HCT116 (cell line): Measurements from ENCODE around the gene COX6A2. TPM values are rescaled to one million over a fixed set of nuclear protein-coding genes. Genes with fewer than 3 reads are reported as not detected.
A peak's percentile ranks its signal among the peaks of the same experiment; 100 is the strongest.

Experiments
- ATAC-seq: fragments of 200-7000 bp; cut with Tn5 transposase; 2 replicates; pipeline ENCODE4 v1.9.1; 2020; ENCODE audit warnings: mild to moderate bottlenecking, moderate library complexity
- BruUV-seq: library from RNA; stranded (reverse); fragments of 400-500 nt; replicated peaks from 2 replicates; lab custom pipeline; 2021; lab: Mats Ljungman, UMichigan
- CTCF ChIA-PET: fragments of 300-600 bp; sonication (Branson Sonifier 250); formaldehyde crosslinking; loops from one replicate; lab custom pipeline; 2021; ENCODE audit warnings: antibody characterized with exemption; lab: Charles Lee
- POLR2A ChIA-PET: fragments of 300-600, 350-600 bp; sonication (Branson Sonifier 250); formaldehyde crosslinking; loops from one replicate; lab custom pipeline; 2021; ENCODE audit warnings: antibody characterized with exemption; lab: Charles Lee
- RAD21 ChIA-PET, 2 experiments: fragments of 300-600 bp; sonication (Branson Sonifier 250); formaldehyde crosslinking; loops; one replicate each; lab custom pipeline; 2023; ENCODE audit warnings: low total read pairs in 2 of 2; ENCODE audit not compliant: uncharacterized antibody in 2 of 2, unreplicated experiment in 2 of 2, low non-redundant PET in 1 of 2; lab: Charles Lee
- DNase-seq: peaks from one replicate; pipeline ENCODE4 v3.0.0-alpha.2; 2010; ENCODE audit warnings: low read depth, low spot score
- H2AFZ ChIP-seq: fragments of 200-600 bp; shearing (Covaris generic), sonication (generic); 2 replicates; pipeline ENCODE4 v1.6.1; 2017; ENCODE audit warnings: low read depth, mixed run types, mixed read lengths, antibody characterized with exemption, low read length; ENCODE audit not compliant: poor library complexity, severe bottlenecking
- H3K27ac ChIP-seq: 2 replicates; pipeline ENCODE4 v1.5.1; 2012; ENCODE audit warnings: low read depth, low read length
- H3K27me3 ChIP-seq: fragments of 200-600 bp; sonication (generic); 2 replicates; pipeline ENCODE4 v1.6.1; 2016; ENCODE audit warnings: mixed run types, low read length, mixed read lengths; ENCODE audit not compliant: insufficient read depth
- H3K36me3 ChIP-seq, 2 experiments: fragments of 200-500 bp in 1 of 2; fragments of 200-600 bp in 1 of 2; sonication (Bioruptor generic) in 1 of 2; sonication (generic) in 1 of 2; 2 replicates each; pipeline versions ENCODE4 v1.5.1 to v1.6.1; 2014 to 2016; ENCODE audit warnings: low read length in 2 of 2, inconsistent platforms in 1 of 2, mixed read lengths in 1 of 2, mixed run types in 1 of 2; ENCODE audit not compliant: insufficient read depth in 2 of 2, control insufficient read depth in 1 of 2
- H3K4me1 ChIP-seq, 2 experiments: fragments of 200-600 bp in 1 of 2; sonication (generic) in 1 of 2; 2 replicates each; pipeline versions ENCODE4 v1.5.1 to v1.6.1; 2012 to 2017; ENCODE audit warnings: low read length in 2 of 2, inconsistent platforms in 1 of 2, mild to moderate bottlenecking in 1 of 2, mixed read lengths in 1 of 2, mixed run types in 1 of 2, moderate library complexity in 1 of 2; ENCODE audit not compliant: insufficient read depth in 2 of 2, control insufficient read depth in 1 of 2
- H3K4me2 ChIP-seq: fragments of 200-600 bp; sonication (generic); 2 replicates; pipeline ENCODE4 v1.6.1; 2017; ENCODE audit warnings: mixed run types, low read length, mixed read lengths
- H3K4me3 ChIP-seq, 2 experiments: fragments of 200-600 bp in 1 of 2; sonication (generic) in 1 of 2; replicated peaks in 1 of 2; 2 replicates each; pipeline ENCODE4 v1.5.1; 2011 to 2016; ENCODE audit warnings: low read length in 2 of 2, control low read depth in 1 of 2, low read depth in 1 of 2, mild to moderate bottlenecking in 1 of 2, mixed read lengths in 1 of 2, mixed run types in 1 of 2
- H3K79me2 ChIP-seq: fragments of 200-600 bp; sonication (generic); 2 replicates; pipeline ENCODE4 v1.6.1; 2017; ENCODE audit warnings: mild to moderate bottlenecking, mixed run types, low read length, moderate library complexity, mixed read lengths; ENCODE audit not compliant: insufficient read depth
- H3K9ac ChIP-seq: fragments of 200-600 bp; sonication (generic); 2 replicates; pipeline ENCODE4 v1.6.1; 2016; ENCODE audit warnings: low read length, mixed read lengths
- H3K9me2 ChIP-seq: fragments of 200-600 bp; sonication (generic), shearing (Covaris generic); 2 replicates; pipeline ENCODE4 v1.6.1; 2017; ENCODE audit warnings: mixed run types, mild to moderate bottlenecking, moderate library complexity; ENCODE audit not compliant: insufficient read depth
- H3K9me3 ChIP-seq, 2 experiments: fragments of 200-500 bp in 1 of 2; fragments of 200-600 bp in 1 of 2; sonication (Bioruptor generic) in 1 of 2; sonication (generic) in 1 of 2; 2 replicates each; pipeline ENCODE4 v1.6.1; 2014 to 2017; ENCODE audit warnings: low read length in 2 of 2, mixed read lengths in 2 of 2, inconsistent platforms in 1 of 2, low read depth in 1 of 2, mild to moderate bottlenecking in 1 of 2, mixed run types in 1 of 2, moderate library complexity in 1 of 2; ENCODE audit not compliant: control insufficient read depth in 1 of 2, insufficient read depth in 1 of 2
- H4K20me1 ChIP-seq: fragments of 200-600 bp; sonication (generic), shearing (Covaris generic); 2 replicates; pipeline ENCODE4 v1.6.1; 2017; ENCODE audit warnings: mixed run types, mild to moderate bottlenecking, moderate library complexity; ENCODE audit not compliant: insufficient read depth
- CBX3 ChIP-seq: IDR thresholded peaks from 2 replicates; pipeline ENCODE4 v1.6.1; 2012; ENCODE audit warnings: low read depth
- CTCF ChIP-seq, 3 experiments: fragments of 200-600 bp in 1 of 3; sonication (generic) in 1 of 3; IDR thresholded peaks in 2 of 3; conservative IDR thresholded peaks in 1 of 3; 2 replicates each; pipeline ENCODE4 v1.5.1; 2012 to 2017; ENCODE audit warnings: low read depth in 2 of 3, low read length in 2 of 3, antibody characterized with exemption in 1 of 3, borderline replicate concordance in 1 of 3, control low read depth in 1 of 3, mild to moderate bottlenecking in 1 of 3, mixed read lengths in 1 of 3, mixed run types in 1 of 3, moderate library complexity in 1 of 3; ENCODE audit not compliant: insufficient read depth in 1 of 3
- EZH2phosphoT487 ChIP-seq: fragments of 200-600 bp; IDR thresholded peaks from 2 replicates; pipeline ENCODE4 v1.6.1; 2018; ENCODE audit warnings: antibody characterized with exemption, borderline replicate concordance
- POLR2AphosphoS5 ChIP-seq: IDR thresholded peaks from 2 replicates; pipeline ENCODE4 v1.6.1; 2011; ENCODE audit warnings: mild to moderate bottlenecking, low read depth, low read length, moderate library complexity
- SP1 ChIP-seq: IDR thresholded peaks from 2 replicates; pipeline ENCODE4 v1.6.1; 2012; ENCODE audit warnings: low read depth
- SRF ChIP-seq: IDR thresholded peaks from 2 replicates; pipeline ENCODE4 v1.6.1; 2012; ENCODE audit warnings: low read depth
- YY1 ChIP-seq: IDR thresholded peaks from 2 replicates; pipeline ENCODE4 v1.6.1; 2011; ENCODE audit warnings: low read length, low read depth, moderate library complexity, mild to moderate bottlenecking; ENCODE audit not compliant: insufficient replicate concordance; ENCODE audit errors: extremely low read depth
- ZBTB33 ChIP-seq: IDR thresholded peaks from 2 replicates; pipeline ENCODE4 v1.6.1; 2011; ENCODE audit warnings: mild to moderate bottlenecking, low read length, moderate library complexity; ENCODE audit not compliant: insufficient replicate concordance; ENCODE audit errors: extremely low read depth
- ZFX ChIP-seq: fragments of 450-650 bp; IDR thresholded peaks from 2 replicates; pipeline ENCODE4 v1.6.1; 2017
- ZNF274 ChIP-seq: fragments of 200-500 bp; sonication (Bioruptor generic); IDR thresholded peaks from 2 replicates; pipeline ENCODE4 v1.6.1; 2014; ENCODE audit warnings: mild to moderate bottlenecking, low read depth, low read length, inconsistent platforms
- intact Hi-C: fragments of 100-400 bp; cut with micrococcal nuclease; formaldehyde crosslinking; loops from 2 replicates; pipeline ENCODE4 v1.10.0; 2022
- total RNA-seq: library from RNA; stranded (reverse); gene quantifications from one replicate; pipeline ENCODE4 v1.2.1, GENCODE V29; 2021; ENCODE audit not compliant: unreplicated experiment

The COX6A2 gene
- total RNA-seq, 1 experiment from 2014 or later = not detected

DNA sequence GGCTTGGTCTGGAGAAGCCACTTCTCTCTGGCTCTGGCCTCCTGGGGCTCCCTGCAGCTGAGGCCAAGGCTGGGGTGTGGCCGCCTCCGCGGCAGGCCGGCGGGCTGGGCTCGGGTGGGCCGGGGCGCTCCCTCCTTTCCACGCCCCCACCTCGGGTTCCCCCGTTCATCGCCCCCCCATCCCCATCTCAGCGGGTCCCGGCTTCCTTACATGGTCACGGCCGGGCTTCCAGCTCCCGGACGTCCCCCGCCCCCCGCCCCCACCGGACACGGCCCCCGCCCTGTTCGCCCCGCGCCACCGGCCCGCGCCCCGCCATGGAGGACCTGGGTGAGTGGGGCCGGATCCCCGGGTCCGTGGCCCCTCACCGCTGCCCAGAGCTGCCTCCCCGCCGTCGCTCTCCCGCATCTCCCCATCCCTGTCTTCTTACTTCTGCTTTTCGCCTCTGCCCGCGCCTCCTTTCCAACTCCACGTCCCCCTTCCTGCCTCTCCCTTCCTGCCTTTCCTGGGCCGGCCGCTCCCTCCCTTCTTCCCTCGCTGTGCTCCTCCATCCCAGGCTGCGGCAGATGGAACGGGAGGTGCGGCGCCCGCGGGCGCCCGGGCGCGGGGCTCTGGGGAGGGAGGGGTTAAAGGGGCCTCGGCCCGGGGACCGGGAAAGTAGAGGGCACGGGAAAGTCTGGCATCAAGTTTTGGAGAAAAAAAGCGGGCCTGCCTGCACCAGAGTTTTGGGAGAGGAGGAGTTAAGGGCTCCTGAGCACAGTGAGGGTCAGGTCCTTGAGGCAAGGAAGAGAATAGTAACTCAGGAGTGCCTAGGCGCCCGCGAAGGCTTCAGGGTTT lies 43.9 kb upstream of the COX6A2 start, which contains the start of gene TGFB1I1:
Gene TGFB1I1 (plus strand): TSS at position 278 of the 834 bp plus-strand sequence. CDS start 37 bp downstream, at position 315.
- ChIA-PET CTCF (interaction anchor here (1.0 kb wide), 4 partner anchors 12 to 238 kb away, joined by 3 to 32 read pairs (median 8); partner anchors contain the start of gene ARMC5), POLR2A (interaction anchor here (1.0 to 1.2 kb wide), 2 partner anchors 13 to 16 kb away, joined by 3 to 4 read pairs; partner anchors contain the start of gene ARMC5), RAD21 (interaction anchor here in 1 of 2 experiments (0.6 kb wide), 1 partner anchor 235 kb away, joined by 3 read pairs; no protein-coding TSS in a partner anchor)
- H3K36me3 ChIP-seq = no peaks in the 10 kb centered on the region
- peak within 1 kb of the TSS; percentile 71 for H3K9ac ChIP-seq
- H3K4me2 ChIP-seq = peak within 1 kb of the TSS; percentile 98
- no peaks in the 10 kb centered on the region for H3K9me2 ChIP-seq
- H3K4me1 ChIP-seq = peaks cover 9 to 28% of the 10 kb centered on the region in 2 experiments
- H4K20me1 ChIP-seq = no peaks in the 10 kb centered on the region
- TF ChIP-seq SRF (no peak), CBX3 (no peak), ZBTB33 (no peak), EZH2phosphoT487 (no peak), CTCF (IDR thresholded peaks at IDR 0.05 in 2 of 3, conservative IDR thresholded peaks at IDR 0.05 in 1 of 3; ENCODE audit: borderline replicate concordance in 1 of 3, insufficient read depth in 1 of 3, low read depth in 2 of 3, low read length in 2 of 3) (no peak), ZFX (no peak), SP1 (no peak), POLR2AphosphoS5 (no peak; the same call in 1 of the 2 replicates), ZNF274 (no peak), YY1 (no peak)
- peak within 1 kb of the TSS; percentile 94 for H2AFZ ChIP-seq
- ATAC-seq = peak; percentile 41
- H3K4me3 ChIP-seq = peak within 1 kb of the TSS; percentile 66 to 72
- H3K27me3 ChIP-seq = no peaks in the 10 kb centered on the region
- DNase-seq = no peak
- no peaks in the 10 kb centered on the region for H3K9me3 ChIP-seq
- intact Hi-C loops = loop anchor here (5.0 kb wide), 1 partner anchor 225 kb away; no protein-coding TSS in a partner anchor
- peak within 1 kb of the TSS; percentile 78 for H3K27ac ChIP-seq
- no peaks in the 10 kb centered on the region for H3K79me2 ChIP-seq
- BruUV-seq = no TSS peak
